Activated CD4-positive, alpha-beta T cell treated with anti-CD3 and anti-CD28 coated beads, Interleukin-2, amount 10 ng/mL, durations not matched to agents 7 days and 5 days (primary cell): Measurements from ENCODE around the gene PPM1L. TPM values are rescaled to one million over a fixed set of nuclear protein-coding genes. Genes with fewer than 3 reads are reported as not detected.

Experiments
- CTCF ChIA-PET: fragments of 350-600 bp; sonication (Branson Sonifier 250); formaldehyde crosslinking; loops from one replicate; lab custom pipeline; 2021; ENCODE audit warnings: antibody characterized with exemption; lab: Charles Lee
- POLR2A ChIA-PET: fragments of 350-600 bp; sonication (Branson Sonifier 250); formaldehyde crosslinking; loops from one replicate; lab custom pipeline; 2021; ENCODE audit warnings: antibody characterized with exemption; lab: Charles Lee
- DNase-seq: peaks from one replicate; pipeline ENCODE4 v3.0.0-alpha.2; 2020
- H3K27ac Mint-ChIP-seq: one replicate; pipeline ENCODE4 v1.8.0; 2021; ENCODE audit warnings: mild to moderate bottlenecking, moderate library complexity, mixed read lengths
- H3K27me3 Mint-ChIP-seq: one replicate; pipeline ENCODE4 v1.8.0; 2021; ENCODE audit warnings: mixed read lengths
- H3K36me3 Mint-ChIP-seq: one replicate; pipeline ENCODE4 v1.8.0; 2021; ENCODE audit warnings: low read depth, mixed read lengths
- H3K4me1 Mint-ChIP-seq: one replicate; pipeline ENCODE4 v1.8.0; 2021; ENCODE audit warnings: mixed read lengths
- H3K4me3 Mint-ChIP-seq: one replicate; pipeline ENCODE4 v1.8.0; 2021; ENCODE audit warnings: mild to moderate bottlenecking, moderate library complexity, mixed read lengths
- H3K9me3 Mint-ChIP-seq: one replicate; pipeline ENCODE4 v1.8.0; 2021; ENCODE audit warnings: mixed read lengths
- total RNA-seq, 2 experiments: library from RNA; stranded (reverse); gene quantifications; one replicate each; pipeline ENCODE4 v1.2.3, GENCODE V29; 2021

The PPM1L gene
- total RNA-seq, 2 experiments from 2014 or later = 5.4 to 5.8 TPM

DNA sequence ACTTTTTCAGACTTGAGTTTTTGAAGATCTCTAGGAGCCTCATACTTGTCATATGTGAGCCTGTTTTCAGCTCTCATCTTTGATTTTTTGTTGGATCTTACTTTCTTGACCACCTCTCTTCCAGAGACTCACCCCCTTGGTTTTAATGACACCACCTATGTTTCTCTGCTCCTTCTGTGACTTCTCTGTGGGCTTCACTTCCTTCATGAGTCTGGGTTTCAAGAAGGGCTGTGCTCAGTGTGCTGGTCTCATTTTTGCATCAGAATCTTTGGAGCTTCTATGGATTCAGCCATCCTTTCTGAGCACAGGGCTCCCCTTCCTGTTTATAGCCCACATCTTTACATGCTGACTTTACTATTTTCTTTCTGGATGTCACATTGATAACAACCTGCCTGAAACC, 17.7 kb downstream of the PPM1L start:
- no peak overlapping the region for H3K4me3 Mint-ChIP-seq
- POLR2A ChIA-PET = no interaction called here
- no peaks in the 10 kb centered on the region for H3K9me3 Mint-ChIP-seq
- CTCF ChIA-PET = no interaction called here
- no peaks in the 10 kb centered on the region for H3K27me3 Mint-ChIP-seq
- DNase-seq = no peak
- peaks cover 11% of the 10 kb centered on the region for H3K4me1 Mint-ChIP-seq
- H3K36me3 Mint-ChIP-seq = no peaks in the 10 kb centered on the region
- no peak overlapping the region for H3K27ac Mint-ChIP-seq

DNA sequence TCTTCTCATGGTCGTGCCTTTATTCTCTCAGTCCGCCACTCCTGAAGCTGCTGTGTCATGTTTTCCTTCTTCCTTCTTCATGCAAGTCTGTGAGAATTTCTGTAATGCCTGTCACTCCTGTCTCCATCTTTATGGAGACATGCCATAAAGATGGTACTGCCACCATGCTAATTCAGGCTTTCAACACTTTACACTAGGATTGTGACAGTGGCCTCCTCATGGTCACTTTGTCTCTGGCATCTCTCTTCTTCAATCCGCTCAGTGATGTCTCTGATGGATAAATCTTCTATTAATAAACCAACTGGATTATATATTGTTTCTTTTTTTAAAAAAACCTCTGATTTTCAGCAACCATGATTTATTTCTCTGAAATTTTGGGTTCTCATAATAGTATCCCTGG, 18.1 kb downstream of the PPM1L start:
- H3K27me3 Mint-ChIP-seq = no peaks in the 10 kb centered on the region
- ChIA-PET CTCF (no interaction called here), POLR2A (no interaction called here)
- H3K4me1 Mint-ChIP-seq = peaks cover 11% of the 10 kb centered on the region
- H3K9me3 Mint-ChIP-seq = no peaks in the 10 kb centered on the region
- H3K27ac Mint-ChIP-seq = no peak overlapping the region
- no peak for DNase-seq
- no peak overlapping the region for H3K4me3 Mint-ChIP-seq
- no peaks in the 10 kb centered on the region for H3K36me3 Mint-ChIP-seq

DNA sequence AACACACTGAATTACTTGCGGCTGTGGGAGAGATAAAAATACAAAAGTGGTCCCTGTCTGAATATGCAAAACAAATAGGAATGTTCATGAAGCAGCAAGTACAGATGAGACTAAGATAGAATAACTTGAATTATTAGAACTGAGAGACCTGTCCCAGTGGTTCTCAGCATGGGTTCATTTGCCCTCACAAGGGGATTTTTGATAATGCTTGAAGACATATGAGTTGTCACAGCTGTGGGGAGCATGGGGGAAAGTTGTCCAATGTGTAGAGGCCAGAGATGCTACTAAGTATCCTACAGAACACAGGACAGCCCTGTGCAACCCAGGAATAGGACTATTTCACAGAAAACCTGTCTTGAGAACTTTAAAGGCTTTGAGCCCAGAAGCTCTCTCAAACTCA, 22.4 kb downstream of the PPM1L start:
- Mint-ChIP-seq H3K4me1 (peaks cover 10% of the 10 kb centered on the region), H3K27me3 (no peaks in the 10 kb centered on the region), H3K36me3 (no peaks in the 10 kb centered on the region), H3K4me3 (no peak overlapping the region), H3K27ac (no peak overlapping the region), H3K9me3 (no peaks in the 10 kb centered on the region)
- ChIA-PET POLR2A (no interaction called here), CTCF (no interaction called here)
- DNase-seq = no peak

DNA sequence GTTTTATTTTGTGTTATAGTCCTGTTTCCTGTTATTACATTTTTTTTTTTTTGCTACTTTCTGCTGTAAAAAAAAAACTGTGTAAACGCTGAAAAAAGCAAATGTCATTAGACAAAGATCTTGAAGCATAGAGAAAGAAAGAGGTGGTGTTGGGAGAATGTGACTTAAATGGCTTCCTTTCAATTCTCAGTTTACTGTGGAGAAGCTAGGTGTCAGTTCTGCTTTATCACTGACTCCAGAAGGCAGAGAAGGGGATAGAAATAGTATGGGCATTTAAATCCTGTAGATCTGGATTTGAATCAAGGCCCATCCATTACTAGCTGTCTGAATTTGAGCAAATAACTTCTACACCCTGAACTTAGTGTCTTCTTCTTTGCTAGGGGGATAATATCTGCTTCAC, 23.0 kb downstream of the PPM1L start:
- H3K27ac Mint-ChIP-seq = no peak overlapping the region

DNA sequence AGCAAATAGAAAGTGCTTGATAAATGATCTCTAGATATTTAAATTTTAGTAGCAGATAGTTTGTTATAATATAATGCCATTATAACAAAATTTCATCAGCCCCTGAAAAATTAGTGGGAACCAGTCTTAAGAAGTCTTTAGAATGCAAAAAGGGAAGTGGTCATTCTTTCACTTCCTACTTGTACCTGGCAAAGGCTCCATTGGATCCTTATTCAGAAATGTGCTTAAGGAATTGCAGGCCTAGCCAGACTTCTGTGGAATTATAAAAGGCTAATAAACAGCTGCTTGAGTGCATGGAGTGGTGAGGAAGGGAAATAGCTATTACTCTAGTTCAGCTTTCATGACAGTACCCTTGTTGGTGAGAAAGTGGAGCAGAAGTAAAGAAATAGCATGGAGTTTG, 24.2 kb downstream of the PPM1L start:
- POLR2A ChIA-PET = no interaction called here

More for the DNA sequence above, 23.0 kb downstream of the PPM1L start:
- no peaks in the 10 kb centered on the region for H3K27me3 Mint-ChIP-seq
- H3K4me1 Mint-ChIP-seq = peaks cover 4% of the 10 kb centered on the region
- POLR2A ChIA-PET = no interaction called here
- CTCF ChIA-PET = interaction anchor here (0.7 kb wide), 2 partner anchors 13 to 469 kb away, joined by 3 read pairs; no protein-coding TSS in a partner anchor
- no peaks in the 10 kb centered on the region for H3K9me3 Mint-ChIP-seq
- no peaks in the 10 kb centered on the region for H3K36me3 Mint-ChIP-seq
- DNase-seq = no peak
- H3K4me3 Mint-ChIP-seq = no peak overlapping the region

DNA sequence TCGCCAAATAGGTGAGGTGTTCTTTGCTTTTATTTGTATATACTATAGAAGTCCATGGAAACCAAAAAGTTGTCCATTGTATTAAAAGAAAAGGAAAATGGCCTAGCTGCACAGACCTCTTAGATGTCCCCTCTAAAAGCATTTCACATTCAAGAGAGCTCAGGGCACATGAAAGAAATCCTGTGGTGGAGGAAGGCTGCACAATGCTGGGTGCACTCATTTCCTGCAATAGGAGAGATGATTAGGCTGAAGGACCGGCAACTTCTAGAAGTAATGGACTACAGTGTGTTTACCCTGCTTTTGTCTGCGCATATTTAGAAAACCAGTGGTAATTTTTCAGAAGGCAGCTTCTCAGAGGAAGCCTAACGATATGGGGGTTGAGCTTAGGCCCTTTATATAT, 25.4 kb downstream of the PPM1L start:
- Mint-ChIP-seq H3K4me3 (no peak overlapping the region), H3K36me3 (no peaks in the 10 kb centered on the region), H3K27ac (no peak overlapping the region), H3K27me3 (peaks cover 7% of the 10 kb centered on the region), H3K9me3 (no peaks in the 10 kb centered on the region), H3K4me1 (no peaks in the 10 kb centered on the region)
- DNase-seq = no peak
- CTCF ChIA-PET = no interaction called here
- POLR2A ChIA-PET = no interaction called here

More for the DNA sequence above, 24.2 kb downstream of the PPM1L start:
- Mint-ChIP-seq H3K36me3 (no peaks in the 10 kb centered on the region), H3K27ac (no peak overlapping the region), H3K27me3 (peaks cover 6% of the 10 kb centered on the region), H3K9me3 (no peaks in the 10 kb centered on the region), H3K4me3 (no peak overlapping the region), H3K4me1 (no peaks in the 10 kb centered on the region)
- CTCF ChIA-PET = no interaction called here
- DNase-seq = no peak

DNA sequence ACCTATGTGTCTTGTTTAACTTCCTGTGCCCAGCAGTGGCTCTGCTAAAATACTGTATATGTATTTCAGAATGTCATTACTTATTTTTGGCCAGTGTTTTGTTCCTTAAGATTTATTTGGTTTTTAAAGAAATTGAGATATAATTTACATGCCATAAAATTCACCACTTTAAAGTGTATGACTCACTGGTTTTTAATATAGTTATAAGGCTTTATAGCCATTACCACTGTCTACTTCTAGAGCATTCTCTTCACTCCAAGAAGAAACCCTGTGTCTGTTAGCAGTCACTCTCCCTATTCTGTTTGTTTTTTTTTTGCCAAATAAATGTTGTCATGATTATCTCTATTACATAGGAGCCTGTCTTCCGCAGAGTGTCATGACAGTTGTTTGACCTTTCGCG, 25.8 kb downstream of the PPM1L start:
- no peak overlapping the region for H3K27ac Mint-ChIP-seq
- H3K4me1 Mint-ChIP-seq = no peaks in the 10 kb centered on the region
- no peaks in the 10 kb centered on the region for H3K36me3 Mint-ChIP-seq
- H3K27me3 Mint-ChIP-seq = peaks cover 7% of the 10 kb centered on the region
- H3K9me3 Mint-ChIP-seq = peaks cover 2% of the 10 kb centered on the region
- ChIA-PET POLR2A (no interaction called here), CTCF (no interaction called here)
- no peak overlapping the region for H3K4me3 Mint-ChIP-seq
- DNase-seq = no peak

DNA sequence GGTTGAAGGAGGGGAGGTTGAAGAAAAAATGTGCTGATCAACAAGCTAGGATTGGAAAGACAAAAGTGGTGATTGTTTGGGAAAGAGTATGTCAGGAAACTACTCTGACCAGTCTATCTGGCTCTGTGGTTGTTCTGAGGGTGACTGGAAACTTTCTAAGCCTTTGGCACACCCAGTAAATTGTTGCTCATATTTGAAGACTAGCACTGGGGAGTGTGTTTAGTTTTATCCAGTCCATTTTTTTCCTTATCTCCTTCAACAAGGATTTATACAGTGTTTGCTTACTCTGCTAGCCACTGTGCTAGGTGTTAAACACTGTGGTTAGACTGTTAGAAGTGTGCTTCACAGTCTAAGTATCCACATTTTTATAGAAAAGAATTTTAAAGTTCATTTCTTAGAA, 28.8 kb downstream of the PPM1L start:
- Mint-ChIP-seq H3K27me3 (peaks cover 7% of the 10 kb centered on the region), H3K4me1 (no peaks in the 10 kb centered on the region), H3K36me3 (no peaks in the 10 kb centered on the region), H3K9me3 (peaks cover 4% of the 10 kb centered on the region), H3K27ac (no peak overlapping the region), H3K4me3 (no peak overlapping the region)
- no peak for DNase-seq
- ChIA-PET CTCF (no interaction called here), POLR2A (no interaction called here)

DNA sequence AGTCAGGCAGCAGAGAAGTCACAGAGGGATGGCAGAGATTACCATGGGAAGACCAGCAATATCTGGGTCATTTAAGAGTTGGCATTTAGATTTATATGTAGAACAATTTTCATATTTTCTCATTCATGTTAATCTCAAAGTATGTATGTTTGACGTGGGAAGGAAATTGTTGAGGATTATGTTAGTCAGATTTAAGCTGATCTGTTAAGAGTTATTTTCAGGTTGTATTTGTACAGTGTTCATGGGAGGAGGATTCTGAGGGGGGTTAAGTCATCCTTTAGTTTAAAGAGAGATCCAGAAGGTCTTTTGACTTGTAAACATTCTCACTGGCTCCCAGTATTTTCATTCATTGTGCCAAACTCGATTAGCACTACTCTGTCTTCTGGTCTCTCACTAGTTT, 34.7 kb downstream of the PPM1L start:
- CTCF ChIA-PET = no interaction called here
- Mint-ChIP-seq H3K9me3 (peaks cover 7% of the 10 kb centered on the region), H3K27me3 (no peaks in the 10 kb centered on the region), H3K4me1 (no peaks in the 10 kb centered on the region), H3K27ac (no peak overlapping the region), H3K36me3 (no peaks in the 10 kb centered on the region), H3K4me3 (no peak overlapping the region)
- DNase-seq = no peak
- POLR2A ChIA-PET = no interaction called here

DNA sequence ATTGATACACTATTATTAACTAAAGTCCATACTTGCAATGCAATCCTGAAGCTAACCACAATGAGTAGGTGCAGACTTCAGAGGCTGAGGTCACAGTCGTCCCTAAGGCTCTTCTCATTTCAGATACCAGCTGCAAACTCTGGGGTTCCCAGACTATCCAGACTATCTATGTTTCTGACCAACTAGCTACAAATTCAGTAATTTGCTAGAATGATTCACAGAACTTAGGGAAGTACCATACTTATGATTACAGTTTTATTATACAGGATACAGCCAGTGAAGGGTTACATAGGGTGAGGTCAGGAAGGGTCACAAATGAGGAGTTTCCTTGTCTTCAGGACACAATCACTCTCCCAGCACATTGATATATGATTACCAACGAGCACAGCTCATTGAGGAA, 36.5 kb downstream of the PPM1L start:
- Mint-ChIP-seq H3K4me3 (no peak overlapping the region), H3K27ac (no peak overlapping the region), H3K36me3 (no peaks in the 10 kb centered on the region), H3K9me3 (peaks cover 3% of the 10 kb centered on the region), H3K27me3 (peaks cover 2% of the 10 kb centered on the region), H3K4me1 (peaks cover 3% of the 10 kb centered on the region)
- ChIA-PET CTCF (interaction anchor here (1.3 kb wide), 1 partner anchor 9 kb away, joined by 4 read pairs; no protein-coding TSS in a partner anchor), POLR2A (no interaction called here)
- DNase-seq = no peak

DNA sequence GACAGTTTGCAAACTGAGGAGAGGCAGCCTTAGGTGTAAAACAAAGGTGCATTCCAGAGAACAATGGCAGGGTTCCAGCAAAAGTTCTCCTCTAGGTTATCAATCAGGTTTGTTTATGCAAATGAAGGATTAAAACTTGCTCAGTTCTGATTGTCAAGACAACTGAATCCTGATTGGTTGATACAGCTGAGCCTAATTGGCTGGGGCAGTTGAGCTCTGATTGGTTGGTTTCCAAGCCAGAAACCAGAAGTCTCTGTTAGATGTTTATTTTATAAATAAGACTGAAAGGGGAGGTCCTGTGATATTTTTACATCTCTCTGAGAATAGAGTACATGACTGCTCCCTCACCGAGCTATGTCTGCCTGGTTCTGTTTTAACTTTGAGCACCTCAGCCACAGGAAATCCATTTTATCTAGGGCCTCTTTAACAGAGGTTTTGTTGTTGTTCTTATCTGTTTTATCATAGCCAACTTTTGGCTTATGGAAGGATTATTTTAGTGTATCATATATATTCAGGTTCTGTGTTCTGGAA, 37.8 kb downstream of the PPM1L start:
- no peak overlapping the region for H3K27ac Mint-ChIP-seq
- no peak for DNase-seq
- peaks cover 2% of the 10 kb centered on the region for H3K27me3 Mint-ChIP-seq
- peaks cover 3% of the 10 kb centered on the region for H3K4me1 Mint-ChIP-seq
- POLR2A ChIA-PET = no interaction called here
- no peaks in the 10 kb centered on the region for H3K36me3 Mint-ChIP-seq
- H3K4me3 Mint-ChIP-seq = no peak overlapping the region
- H3K9me3 Mint-ChIP-seq = peaks cover 3% of the 10 kb centered on the region
- CTCF ChIA-PET = no interaction called here

DNA sequence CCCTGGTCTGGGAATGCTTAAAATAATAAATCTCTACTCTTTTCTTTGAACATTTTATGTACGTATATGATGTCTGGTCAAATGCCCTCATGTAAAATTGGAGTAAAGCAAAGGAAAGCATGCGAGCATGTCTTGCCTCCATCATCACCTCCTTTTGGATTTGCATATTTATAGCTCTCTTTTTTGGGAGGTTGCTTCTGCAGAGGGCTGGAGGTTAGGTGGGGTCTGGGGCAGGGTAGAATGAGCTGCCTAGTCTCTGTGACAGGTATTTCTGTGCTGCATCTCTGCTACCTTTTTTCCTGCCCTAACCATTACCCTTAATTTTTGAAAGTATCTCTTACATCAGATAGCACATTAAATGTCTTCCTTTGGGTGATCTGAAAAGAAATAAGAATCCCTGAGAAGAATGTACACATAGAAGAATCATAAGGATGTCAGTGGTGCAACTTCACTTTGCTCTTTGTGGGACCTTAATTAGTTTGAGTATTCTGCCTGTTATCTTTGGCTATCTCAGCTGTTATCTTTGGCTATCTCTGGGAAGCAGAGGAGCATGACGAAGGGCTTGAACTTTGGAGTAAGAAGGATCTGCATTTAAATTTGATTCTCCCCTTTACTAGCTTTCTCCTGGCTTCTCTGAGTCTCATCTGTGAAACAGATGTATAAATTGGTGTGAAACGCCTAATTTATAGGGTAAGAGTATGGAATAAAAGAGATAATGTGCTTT, 40.2 kb downstream of the PPM1L start:
- Mint-ChIP-seq H3K4me1 (peaks cover 9% of the 10 kb centered on the region), H3K36me3 (no peaks in the 10 kb centered on the region), H3K9me3 (peaks cover 3% of the 10 kb centered on the region), H3K27me3 (peaks cover 2% of the 10 kb centered on the region), H3K4me3 (no peak overlapping the region), H3K27ac (no peak overlapping the region)
- DNase-seq = no peak
- ChIA-PET POLR2A (no interaction called here), CTCF (interaction anchor here (0.6 to 1.0 kb wide), 2 partner anchors 34 to 58 kb away, joined by 3 read pairs; no protein-coding TSS in a partner anchor)

DNA sequence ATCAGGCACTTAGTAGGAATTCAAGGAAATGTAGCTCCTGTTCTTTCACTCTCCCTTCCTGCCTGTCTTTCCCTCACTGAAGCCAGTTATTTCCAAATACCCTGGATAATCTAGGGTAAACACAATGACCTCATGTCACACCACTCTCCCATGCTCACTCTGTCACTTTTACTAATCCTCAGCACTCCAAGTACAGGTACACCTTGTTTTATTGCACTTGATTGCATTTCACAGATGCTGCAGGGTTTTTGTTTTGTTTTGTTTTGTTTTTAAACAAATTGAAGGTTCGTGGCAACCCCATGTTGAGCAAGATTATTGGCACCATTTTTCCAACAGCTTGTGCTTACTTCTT, 40.8 kb downstream of the PPM1L start:
- Mint-ChIP-seq H3K36me3 (no peaks in the 10 kb centered on the region), H3K4me1 (peaks cover 14% of the 10 kb centered on the region), H3K27ac (no peak overlapping the region), H3K9me3 (peaks cover 3% of the 10 kb centered on the region), H3K27me3 (peaks cover 2% of the 10 kb centered on the region), H3K4me3 (no peak overlapping the region)
- CTCF ChIA-PET = interaction anchor here (0.6 to 1.0 kb wide), 3 partner anchors 33 to 111 kb away, joined by 3 read pairs; no protein-coding TSS in a partner anchor
- no peak for DNase-seq
- POLR2A ChIA-PET = no interaction called here
